ENCODE data around the gene C1QL3.

GRCh38 chr10:16493884-16494536, 27.7 kb downstream of the C1QL3 start:
- TF ChIP-seq ZNF423 (CRISPR knock-in tag; IDR thresholded peaks at IDR 0.05) (no peak), MAX (CRISPR knock-in tag; IDR thresholded peaks at IDR 0.05) (no peak), CREB1 (CRISPR knock-in tag; IDR thresholded peaks at IDR 0.05) (no peak), CTCF (IDR thresholded peaks at IDR 0.05) (no peak), GTF2I (CRISPR knock-in tag; conservative IDR thresholded peaks at IDR 0.05) (no peak)
